ENCODE measurements around the gene CACYBP. TPM values are rescaled to one million over a fixed set of nuclear protein-coding genes. Genes with fewer than 3 reads are reported as not detected.

The CACYBP gene
- total RNA-seq, 1 experiment from 2014 or later = 202 TPM

- no peak overlapping the region for H4K8ac ChIP-seq (replicated peaks; ENCODE audit: insufficient read length, low read depth, low read length)
- no peaks in the 10 kb centered on the region for H3K4me1 ChIP-seq (ENCODE audit: insufficient read depth, low read length)
- no peak overlapping the region for H4K91ac ChIP-seq (ENCODE audit: insufficient read length, low read depth, low read length)
- peak; percentile 87 for TF ChIP-seq CTCF (conservative IDR thresholded peaks at IDR 0.05)
- Mint-ChIP-seq H3K27ac (no peak overlapping the region), H3K36me3 (ENCODE audit: insufficient read depth in 1 of 3, low read depth in 3 of 3) (peaks cover 2 to 8% (median 4%) of the 10 kb centered on the region in 3 experiments; a peak in 6 of 7 replicates), H3K4me3 (no peak overlapping the region), H3K9me3 (no peaks in the 10 kb centered on the region), H3K27me3 (ENCODE audit: low read depth) (no peaks in the 10 kb centered on the region), H3K4me1 (peaks cover 30% of the 10 kb centered on the region in 2 experiments)
- peaks cover 5% of the 10 kb centered on the region for H3K23me2 ChIP-seq (ENCODE audit: insufficient read length, low read depth, low read length, poor library complexity, severe bottlenecking)
- peak overlapping the region; percentile 80 for H2BK5ac ChIP-seq (ENCODE audit: insufficient read length, low read length)
- no peak overlapping the region for H2BK12ac ChIP-seq (ENCODE audit: insufficient read length, low read depth, low read length)
- peak overlapping the region; percentile 86 for H3K18ac ChIP-seq (ENCODE audit: insufficient read length, low read depth, low read length)
- H3K27me3 ChIP-seq (ENCODE audit: insufficient read depth, low read length) = no peaks in the 10 kb centered on the region
- peak overlapping the region; percentile 88 for H4K5ac ChIP-seq (ENCODE audit: insufficient read length, low read depth, low read length)
- peak; percentile 46 for DNase-seq
- peak overlapping the region; percentile 14; the same call in 1 of the 2 replicates for H3K4ac ChIP-seq (ENCODE audit: low read depth, low read length)
- no peak overlapping the region for H3K23ac ChIP-seq (ENCODE audit: insufficient read length, low read depth, low read length)
- peak overlapping the region; percentile 89 for H3K27ac ChIP-seq (ENCODE audit: insufficient read length, low read depth, low read length)
- no peaks in the 10 kb centered on the region for H3K9me3 ChIP-seq (ENCODE audit: control insufficient read depth, low read depth, low read length)
- H2BK120ac ChIP-seq (ENCODE audit: low read depth, low read length, poor library complexity, severe bottlenecking) = no peak overlapping the region
- H3K79me2 ChIP-seq (ENCODE audit: insufficient read depth, low read length) = peaks cover 27% of the 10 kb centered on the region; the same call in 1 of the 2 replicates
- H4K20me1 ChIP-seq (ENCODE audit: control insufficient read depth, insufficient read depth, insufficient read length) = no peaks in the 10 kb centered on the region
- no CpG with 5 or more reads among the region's 19 CpGs for WGBS (ENCODE audit: extremely low coverage, insufficient read length, low lambda C conversion rate)
- H3T11ph ChIP-seq (ENCODE audit: low read length) = peak overlapping the region; percentile 43
- no peak overlapping the region for H2AK5ac ChIP-seq (ENCODE audit: insufficient read length, low read length)
- no peak overlapping the region for H2BK20ac ChIP-seq (ENCODE audit: low read depth, low read length, poor library complexity, severe bottlenecking)
- H3K79me1 ChIP-seq (ENCODE audit: insufficient read depth, low read depth, low read length, poor library complexity, severe bottlenecking) = no peaks in the 10 kb centered on the region
- H3K9ac ChIP-seq (ENCODE audit: extremely low read depth, insufficient read length, low read length) = peak overlapping the region; percentile 93
- no peak overlapping the region for H2AFZ ChIP-seq (ENCODE audit: low read length)
- no peak overlapping the region for H2BK15ac ChIP-seq (ENCODE audit: low read depth, low read length)
- peak overlapping the region; percentile 80 for H3K4me2 ChIP-seq (ENCODE audit: insufficient read depth, insufficient read length, low read length)
- H3K56ac ChIP-seq (ENCODE audit: insufficient read length, low read depth, low read length) = peak overlapping the region; percentile 71
- H3K14ac ChIP-seq (ENCODE audit: insufficient read depth, low read length) = peak overlapping the region; percentile 89; the same call in 1 of the 2 replicates
These were observed 1.1 kb upstream of the CACYBP start for GRCh38 chr1:174998569-174999215.

All from H9 (cell line).